C1 segment of cervical spinal cord (tissue), 14 donors: Measurements from ENCODE around the gene CYP17A1.
"Not testable (repeated sequence)": the region's sequence is repeated elsewhere in the genome, so short reads cannot be mapped to it uniquely, and the experiment has no call there.

Experiments
- DNase-seq, 14 donors: peaks; one replicate each; lab custom pipeline; 2025; lab: John Stamatoyannopoulos, UW

Gene CYP17A1

GRCh38 chr10:102835007-102835482 lies 2.2 kb downstream of the CYP17A1 start:
- DNase-seq = peak in 11 of 14 donors; percentile 8 to 56 (median 35)

DNA sequence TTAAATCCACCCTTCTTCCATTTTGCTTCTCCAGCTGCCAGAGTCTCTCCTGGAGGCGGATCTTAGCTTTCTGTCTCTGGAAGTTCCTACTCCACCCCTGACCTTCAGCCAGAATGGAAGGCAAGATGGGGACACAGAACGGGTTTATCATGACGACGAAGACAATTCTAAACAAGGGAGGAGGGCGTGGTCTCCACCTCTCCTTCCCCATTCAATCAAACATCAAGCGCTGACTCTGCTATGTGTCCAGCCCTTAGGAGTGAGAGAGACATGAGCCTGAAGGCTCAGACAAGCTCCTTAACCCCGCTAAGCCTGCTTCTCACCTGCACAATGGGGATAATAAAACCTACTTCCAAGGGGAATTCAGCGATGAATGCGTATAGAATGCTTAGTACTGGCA lies 3.1 kb downstream of the CYP17A1 start:
- no peak for DNase-seq

GRCh38 chr10:102832987-102833386 lies 4.2 kb downstream of the CYP17A1 start:
- DNase-seq = no peak

- no peak for DNase-seq
Observed at GRCh38 chr10:102832248-102832647, 5.0 kb downstream of the CYP17A1 start.

GRCh38 chr10:102831322-102832071 lies 5.7 kb downstream of the CYP17A1 start:
- DNase-seq = no peak

- DNase-seq = no peak
Observed at GRCh38 chr10:102827597-102827975, 9.6 kb downstream of the CYP17A1 start.

DNA sequence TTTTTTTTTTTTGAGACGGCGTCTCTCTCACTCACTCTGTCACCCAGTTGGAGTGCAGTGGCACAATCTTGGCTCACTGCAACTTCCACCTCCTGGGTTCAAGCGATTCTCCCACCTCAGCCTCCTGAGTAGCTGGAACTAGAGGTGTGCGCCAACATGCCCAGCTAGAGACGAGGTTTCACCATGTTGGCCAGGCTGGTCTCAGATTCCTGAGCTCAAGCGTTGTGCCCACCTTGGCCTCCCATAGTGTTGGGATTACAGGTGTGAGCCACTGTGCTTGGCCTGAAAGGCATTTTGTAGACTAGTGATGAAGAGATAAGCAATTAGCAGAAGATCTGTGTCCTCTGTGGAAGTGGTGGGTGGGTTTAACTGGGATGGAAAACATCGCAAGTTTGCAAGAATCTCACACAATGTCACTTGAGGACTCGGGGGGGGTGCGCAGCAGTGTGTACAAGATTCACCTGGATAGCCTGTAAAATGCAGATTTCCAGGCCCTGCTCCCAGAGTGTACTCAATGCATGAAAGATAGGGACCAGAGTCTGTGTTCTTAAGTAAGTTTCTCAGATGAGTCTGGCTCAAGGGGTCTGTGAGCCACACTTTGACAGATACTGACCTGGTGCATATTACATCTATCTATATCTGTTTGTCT lies 10.9 kb downstream of the CYP17A1 start:
- DNase-seq = no peak

DNA sequence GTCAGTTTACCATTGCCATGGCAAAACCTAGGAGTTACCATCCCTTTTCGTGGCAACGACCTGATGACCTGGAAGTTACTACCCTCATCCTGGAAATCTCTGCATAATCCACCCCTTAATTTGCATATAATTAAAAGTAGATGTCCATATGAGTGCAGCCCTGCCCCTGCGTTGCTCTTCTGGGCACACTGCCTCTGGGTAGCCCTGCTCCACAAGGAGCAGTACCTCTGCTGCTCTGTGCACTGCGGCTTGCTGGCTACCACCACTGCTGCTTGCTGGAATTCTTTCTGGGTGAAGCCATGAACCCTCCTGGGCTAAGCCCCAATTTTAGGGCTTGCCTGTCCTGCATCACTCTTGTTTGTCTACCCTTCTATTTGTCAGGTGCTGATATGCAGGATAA lies 12.5 kb downstream of the CYP17A1 start:
- DNase-seq = no peak

DNA sequence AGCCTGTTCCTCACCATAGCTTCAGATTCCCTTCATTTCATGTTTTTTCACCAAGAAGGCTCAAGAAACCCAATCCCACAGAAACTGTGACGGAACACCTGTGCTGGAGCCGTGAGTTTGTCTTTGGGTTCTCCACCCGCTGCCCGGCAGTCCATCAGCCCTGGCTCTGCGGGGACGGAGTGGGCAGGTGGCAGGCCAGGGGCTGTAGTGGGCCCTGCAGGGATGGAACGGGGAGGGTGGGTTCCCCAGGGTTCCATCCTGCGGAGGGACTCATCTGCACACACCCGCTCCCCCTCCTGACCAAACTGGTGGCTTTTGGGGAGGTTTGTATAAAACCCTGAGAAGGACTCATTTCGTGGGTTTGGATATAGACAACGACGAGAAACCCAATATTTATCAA lies 15.0 kb downstream of the CYP17A1 start:
- no peak for DNase-seq

GRCh38 chr10:102820008-102820407 lies 17.2 kb downstream of the CYP17A1 start:
- DNase-seq = not testable (repeated sequence)

DNA sequence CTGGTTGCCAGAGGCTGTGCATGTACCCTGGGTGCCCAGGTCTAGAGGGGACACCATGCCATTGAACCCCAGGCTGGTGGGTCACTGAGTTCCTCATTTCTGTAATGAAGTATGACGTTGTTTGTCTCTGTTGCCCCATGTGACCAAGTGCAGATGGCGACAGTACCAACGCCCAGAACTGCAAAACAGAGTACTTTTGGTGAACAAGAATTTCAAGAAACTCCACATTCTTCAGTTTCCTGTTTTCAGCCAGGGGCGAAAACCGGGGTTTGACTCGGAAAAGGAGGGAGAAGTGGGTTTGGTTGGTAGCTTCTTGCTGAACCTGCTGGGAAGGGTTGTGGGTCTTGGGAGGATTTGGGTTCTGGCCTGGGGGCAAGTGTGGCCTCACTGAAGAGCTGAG lies 18.2 kb downstream of the CYP17A1 start:
- peak in 1 of 14 donors; percentile 5 for DNase-seq

DNA sequence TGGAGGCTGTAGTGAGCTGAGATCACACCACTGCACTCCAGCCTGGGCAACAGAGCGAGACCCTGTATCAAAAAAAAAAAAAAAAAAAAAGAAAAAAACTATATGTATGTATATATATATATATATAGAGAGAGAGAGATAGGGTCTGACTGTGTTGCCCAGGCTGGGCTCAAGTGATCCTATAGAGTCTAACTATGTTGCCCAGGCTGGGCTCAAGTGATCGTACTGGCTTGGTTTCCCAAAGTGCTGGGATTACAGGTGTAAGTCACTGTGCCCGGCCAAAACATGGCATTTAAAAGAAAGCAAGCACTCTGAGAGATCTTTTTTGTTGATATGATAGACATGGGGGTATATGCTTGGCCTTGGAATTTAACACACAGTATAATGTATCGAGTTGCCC lies 20.0 kb downstream of the CYP17A1 start:
- DNase-seq = no peak

DNA sequence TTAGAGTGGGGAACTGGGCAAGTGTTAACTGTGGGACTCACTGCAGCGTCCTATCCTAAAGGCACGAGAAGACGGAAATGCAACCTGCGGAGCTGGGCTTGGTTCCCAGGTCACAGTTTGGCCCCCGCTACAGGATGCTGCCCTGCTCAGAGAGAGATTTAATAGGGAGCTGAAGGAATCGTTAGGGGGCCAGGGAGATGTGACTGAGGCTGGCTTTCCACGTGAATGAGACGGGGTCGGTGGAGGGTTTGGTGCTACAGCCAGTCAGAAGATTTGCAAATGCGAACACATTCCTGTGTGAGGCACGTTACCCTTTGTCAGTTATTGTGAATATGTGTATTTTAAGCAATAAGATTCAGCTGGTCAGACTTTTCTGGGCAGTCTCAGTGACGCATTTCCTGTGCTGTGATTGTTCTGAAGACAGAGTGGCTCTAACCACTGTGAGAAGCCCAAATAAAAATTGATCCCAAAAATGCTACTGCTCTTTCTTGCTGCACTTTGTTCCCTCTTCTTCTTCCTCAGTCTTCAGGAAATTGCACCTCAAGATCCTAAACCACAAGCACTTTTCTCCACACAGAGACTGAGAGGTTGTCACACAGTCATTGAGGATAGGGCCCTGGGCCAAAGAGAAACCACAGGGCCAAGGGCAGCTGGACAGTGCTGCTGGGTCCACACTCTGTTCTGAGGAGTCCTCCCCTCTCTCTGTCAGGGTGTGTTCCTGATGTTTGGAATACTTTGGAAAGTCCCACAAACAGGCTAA lies 21.2 kb downstream of the CYP17A1 start:
- peak in 8 of 14 donors; percentile 26 to 63 (median 40) for DNase-seq

DNA sequence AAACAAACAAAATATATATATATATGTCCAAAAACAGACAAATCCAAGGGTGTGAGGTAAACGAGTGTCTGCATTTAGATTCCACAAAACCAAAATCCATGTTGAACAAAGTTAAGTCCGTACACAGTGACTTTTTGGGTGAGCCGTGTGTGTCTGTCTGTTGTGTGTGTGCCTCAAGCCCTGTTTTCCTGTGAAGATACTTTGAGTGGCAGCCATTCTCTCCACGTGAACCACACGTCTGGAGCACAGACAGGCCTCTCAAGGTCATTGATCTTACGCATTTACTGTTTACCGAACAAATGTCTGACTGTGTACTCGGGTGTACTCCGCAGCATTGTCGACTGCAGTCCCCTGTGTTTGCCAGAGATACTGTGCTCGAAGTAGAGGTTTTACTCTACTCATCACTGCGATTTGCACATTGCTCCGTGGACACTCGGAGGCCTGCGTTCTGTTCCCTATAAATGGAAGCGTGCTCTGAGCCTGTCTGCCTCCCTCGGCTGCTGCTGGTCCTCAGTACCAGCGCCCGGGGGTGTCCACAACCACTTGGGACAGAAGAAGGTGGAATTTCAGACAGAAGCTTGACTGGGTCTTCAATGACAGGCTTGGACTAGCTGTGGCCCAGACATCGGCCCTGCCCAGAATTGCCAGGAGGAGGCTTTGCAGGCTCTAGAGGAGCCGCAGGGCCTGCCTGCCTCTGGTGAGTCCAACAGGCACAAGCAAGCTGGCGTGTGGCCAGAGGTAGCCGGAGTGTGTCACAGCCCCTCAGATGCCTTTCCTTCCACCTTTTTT lies 22.1 kb downstream of the CYP17A1 start:
- peak in 5 of 14 donors; percentile 11 to 43 (median 26) for DNase-seq

- no peak for DNase-seq
Observed at GRCh38 chr10:102814453-102814871, 22.8 kb downstream of the CYP17A1 start.

DNA sequence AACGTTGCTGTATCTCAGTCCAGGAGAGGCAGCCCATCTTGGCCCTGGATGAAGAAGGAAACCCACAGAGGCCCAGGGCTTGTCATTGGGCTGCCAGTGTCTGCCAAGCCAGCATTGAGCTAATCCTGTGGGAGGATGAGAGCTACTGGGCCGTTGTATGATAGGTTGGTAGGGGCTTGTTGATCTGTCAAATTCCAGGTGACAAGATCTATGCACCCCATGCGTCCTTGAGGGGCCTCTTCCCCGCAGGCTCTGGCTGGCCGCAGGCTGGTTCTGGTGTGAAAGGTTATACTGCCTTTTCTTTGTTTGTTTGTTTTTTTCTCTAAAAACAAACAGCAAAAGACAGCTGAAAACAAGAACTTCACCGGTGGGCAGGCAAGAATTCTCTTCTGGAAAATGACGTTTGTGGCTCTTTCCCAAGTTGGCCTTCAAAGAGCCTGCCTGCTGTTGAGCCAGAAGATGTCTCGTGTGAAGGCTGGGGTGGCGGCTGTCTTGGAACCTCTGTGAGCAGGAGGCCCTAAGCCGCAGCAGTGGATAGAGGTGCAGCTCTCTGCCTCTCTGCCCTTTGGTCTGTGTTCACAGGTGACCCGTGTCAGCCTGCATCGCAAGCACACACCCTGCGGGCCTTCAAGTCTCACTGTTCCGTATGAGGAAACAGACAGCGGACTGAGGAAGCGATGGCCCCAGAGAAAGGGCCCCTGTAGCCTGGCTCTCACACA lies 23.3 kb downstream of the CYP17A1 start:
- peak in 2 of 14 donors; percentile 10 to 29 for DNase-seq

DNA sequence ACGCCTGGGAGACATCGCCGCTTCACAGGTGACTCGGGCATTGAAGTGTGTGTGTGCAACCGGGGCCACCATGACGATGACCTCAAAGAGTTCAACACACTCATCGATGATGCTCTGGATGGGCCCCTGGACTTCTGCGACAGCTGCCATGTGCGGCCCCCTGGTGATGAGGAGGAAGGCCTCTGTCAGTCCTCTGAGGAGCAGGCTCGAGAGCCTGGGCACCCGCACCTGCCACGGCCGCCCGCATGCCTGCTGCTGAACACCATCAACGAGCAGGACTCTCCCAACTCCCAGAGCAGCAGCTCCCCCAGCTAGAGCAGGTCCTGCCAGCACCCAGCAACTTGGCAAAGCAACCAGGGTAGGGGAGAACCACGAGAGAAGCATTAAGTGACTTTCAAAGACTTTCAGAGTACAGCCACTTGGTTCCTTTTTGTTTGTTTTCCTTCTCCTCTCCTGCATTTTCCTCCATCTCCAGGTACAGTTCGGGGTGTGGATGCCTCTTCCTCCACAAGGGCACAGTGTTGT lies 24.1 kb downstream of the CYP17A1 start:
- no peak for DNase-seq

GRCh38 chr10:102812231-102812876 lies 24.9 kb downstream of the CYP17A1 start:
- peak in 3 of 14 donors; percentile 14 to 20 (median 16) for DNase-seq

DNA sequence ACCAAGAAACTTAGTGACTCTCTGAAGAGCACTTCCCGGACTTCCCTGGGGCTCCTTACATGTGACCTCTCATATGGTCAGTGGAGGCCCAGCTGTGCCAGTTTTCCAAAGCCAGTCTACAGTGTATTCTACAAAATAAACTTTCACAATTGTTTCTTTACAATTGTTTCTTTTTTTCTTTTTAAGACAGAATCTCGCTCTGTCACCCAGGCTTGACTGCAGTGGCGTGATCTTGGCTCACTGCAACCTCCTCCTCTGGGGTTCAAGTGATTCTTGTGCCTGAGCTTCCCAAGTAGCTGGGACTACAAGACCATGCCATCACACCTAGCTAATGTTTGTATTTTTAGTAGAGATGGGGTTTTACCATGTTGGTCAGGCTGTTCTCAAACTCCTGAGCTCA lies 25.9 kb downstream of the CYP17A1 start:
- DNase-seq = no peak

DNA sequence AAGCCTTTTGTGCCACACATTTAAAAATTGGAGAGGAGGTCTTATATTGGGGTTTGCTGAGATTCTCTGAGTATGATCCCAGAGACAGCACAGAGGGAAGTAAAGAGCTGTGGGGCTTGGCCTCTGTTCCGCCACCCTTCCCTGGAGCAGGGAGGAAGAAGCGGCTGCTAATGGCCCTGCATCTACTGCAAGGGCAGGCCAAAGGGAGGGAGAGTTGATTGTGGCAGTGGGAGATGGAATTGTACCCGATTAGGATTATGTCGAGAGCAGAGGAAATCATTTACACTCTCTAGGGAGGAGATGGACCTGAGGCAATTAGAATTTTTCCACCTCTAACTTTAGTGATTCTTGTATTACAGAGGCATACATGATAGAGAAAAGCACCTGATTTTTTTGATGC lies 28.8 kb downstream of the CYP17A1 start:
- no peak for DNase-seq
